GM21367 (cell line): ENCODE data around the gene C10orf90.
"Not testable (repeated sequence)": the region's sequence is repeated elsewhere in the genome, so short reads cannot be mapped to it uniquely, and the experiment has no call there.

Experiments used
- ATAC-seq: cut with Tn5 transposase; IDR thresholded peaks from one replicate; pipeline ENCODE4 v1.9.1; 2021; ENCODE audit not compliant: unreplicated experiment

The C10orf90 gene

DNA sequence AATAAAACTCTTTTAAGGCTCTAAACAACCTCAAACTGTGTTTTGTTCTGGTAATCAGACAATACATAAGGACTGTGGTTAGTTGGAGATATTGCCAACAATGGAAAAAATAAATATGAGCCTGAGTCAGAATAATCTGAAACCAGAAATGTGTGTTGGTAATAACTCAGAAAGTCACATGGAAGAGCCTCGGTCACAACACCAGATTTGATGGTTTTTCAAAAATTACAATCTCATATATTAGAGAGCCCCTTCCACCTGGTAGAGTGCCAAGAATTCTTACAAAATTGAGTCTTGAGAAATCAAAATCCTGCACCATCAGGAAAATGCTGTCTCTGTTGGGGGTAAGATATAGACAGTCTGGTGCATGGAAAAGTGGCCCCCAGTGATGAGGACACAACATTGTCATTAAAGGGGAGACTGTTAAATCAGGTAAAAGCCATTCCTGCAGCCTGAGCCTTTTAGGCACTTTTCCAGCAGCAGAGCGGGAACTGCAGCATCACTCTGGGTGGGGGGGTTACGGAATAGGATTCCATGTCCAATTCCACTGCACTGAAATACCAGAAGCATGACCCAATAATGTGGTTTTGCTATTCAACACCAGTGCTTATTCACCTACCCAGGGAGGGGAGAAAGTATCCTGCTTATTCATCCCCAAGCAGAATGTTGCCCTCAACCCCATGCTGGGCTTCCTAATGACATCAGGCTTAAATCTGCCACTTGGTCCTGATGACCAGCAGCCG lies 272.7 kb downstream of the C10orf90 start:
- ATAC-seq = no peak

DNA sequence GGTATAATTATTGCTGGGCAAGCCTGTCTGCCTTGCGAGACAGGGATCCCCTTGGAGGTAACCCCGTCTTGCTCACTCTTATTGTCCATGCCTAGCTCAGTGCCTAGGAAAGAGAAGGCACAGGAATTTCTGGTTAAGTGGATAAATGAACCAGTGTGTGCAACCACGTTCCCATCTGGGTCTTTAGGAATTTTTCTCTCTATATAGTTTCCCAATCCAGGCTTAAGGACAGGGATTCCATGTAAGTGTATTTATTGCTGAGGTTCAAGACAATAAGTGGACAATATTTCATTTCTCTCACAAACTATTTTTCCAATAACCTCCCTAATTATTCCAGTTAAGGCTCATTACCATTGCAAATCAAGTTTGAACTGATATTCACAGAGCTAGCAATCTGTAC lies 273.3 kb downstream of the C10orf90 start:
- no peak for ATAC-seq

DNA sequence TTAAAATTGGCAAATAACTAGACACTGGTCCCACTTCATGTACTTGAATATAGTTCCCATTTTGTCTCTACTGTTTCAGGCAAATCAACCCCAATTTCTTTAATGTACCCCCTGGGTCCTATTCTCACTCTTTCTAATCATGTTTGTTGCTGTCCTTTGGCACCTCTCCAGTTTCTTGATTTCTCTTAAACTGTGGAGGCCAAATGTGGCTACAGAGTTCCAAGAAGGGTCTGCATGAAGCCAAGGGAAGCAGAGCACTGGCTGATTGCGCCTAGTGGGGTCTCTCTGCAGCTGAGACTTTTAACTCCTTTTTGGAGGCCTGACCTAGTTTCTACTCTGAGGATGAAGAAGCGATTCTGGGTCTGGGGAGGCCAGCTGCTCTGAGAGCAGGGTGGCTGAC lies 275.5 kb downstream of the C10orf90 start:
- ATAC-seq = no peak

DNA sequence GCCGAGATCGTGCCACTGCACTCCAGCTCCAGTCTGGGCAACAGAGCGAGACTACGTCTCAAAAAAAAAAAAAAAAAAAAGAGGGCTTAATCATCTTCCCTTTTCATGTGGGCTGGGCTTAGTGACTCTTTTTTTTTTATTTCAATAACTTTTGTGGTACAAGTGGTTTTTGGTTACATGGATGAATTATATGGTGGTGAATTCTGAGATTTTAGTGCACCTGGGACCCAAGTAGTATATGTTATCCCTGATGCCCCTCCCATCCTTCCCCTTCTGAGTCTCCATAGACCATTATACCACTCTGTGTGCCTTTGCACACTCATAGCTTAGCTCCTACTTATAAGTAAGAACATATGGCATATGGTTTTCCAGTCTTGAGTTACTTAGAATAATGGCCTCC lies 277.4 kb downstream of the C10orf90 start:
- no peak for ATAC-seq

DNA sequence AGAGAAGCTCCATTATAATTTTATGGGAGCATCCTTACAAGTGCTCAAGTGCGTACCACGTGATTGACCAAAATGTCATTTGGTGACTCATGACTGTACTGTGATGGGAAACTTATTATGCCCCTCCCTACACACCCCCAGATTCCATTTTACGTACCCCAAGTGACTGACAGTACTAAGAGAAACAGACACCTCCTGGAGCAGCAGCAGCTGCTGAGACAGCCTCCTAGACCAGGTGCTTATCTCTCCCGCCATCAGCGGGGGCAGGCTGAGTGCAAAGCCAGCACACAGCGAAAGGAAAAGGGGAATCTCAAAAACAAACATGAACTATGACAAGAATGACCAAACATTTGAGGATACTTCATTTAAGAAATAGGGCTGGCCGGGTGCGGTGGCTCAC lies 278.0 kb downstream of the C10orf90 start:
- no peak for ATAC-seq

DNA sequence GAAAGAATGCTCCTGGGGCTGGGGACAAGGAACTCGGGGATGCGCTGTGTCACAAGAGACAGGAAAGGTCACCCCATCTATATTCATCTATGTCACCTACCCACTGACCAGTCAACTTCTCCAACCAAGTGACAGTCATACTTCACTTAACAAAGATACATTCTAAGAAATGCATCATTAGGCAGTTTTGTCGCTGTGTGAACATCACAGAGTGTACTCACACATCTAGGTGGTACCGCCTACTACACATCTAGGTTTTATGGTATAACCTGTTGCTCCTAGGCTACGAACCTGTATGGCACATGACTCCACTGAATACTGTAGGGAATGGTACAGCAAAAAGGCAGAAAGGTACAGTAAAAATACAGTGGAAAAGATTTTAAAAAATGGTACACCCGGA lies 278.4 kb downstream of the C10orf90 start:
- ATAC-seq = no peak

DNA sequence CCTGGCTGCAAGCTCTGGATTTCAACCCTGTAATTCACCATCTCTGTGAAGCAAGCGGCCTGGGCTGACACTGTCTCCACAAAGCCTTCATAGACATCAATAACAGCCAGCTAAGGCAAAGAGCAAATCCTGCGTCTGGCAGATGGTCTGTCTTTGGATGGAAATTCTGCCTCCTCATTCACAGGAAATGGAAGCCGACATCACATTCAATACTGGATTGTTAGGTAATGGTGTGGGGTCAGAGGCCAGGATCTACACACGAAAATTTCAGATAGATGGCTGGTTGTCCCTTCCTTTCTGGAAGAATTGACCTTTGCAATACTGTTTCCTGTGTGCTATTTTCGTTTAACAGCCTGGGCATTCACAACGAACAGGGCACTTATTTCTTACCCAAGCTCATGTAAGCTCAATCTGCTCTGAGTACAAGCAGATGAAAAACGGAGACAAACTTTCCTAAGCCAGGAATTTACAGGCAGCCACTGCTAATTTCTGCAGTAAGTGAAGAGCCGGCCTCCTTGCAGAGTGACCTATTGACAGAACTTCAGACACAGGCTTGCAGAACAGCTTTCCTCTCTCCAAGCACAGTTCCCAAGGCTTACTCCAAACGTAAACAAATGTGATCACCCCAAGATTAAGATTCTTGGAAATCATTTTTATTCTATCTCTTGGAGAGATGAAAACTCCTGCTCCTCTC lies 279.2 kb downstream of the C10orf90 start:
- ATAC-seq = no peak

DNA sequence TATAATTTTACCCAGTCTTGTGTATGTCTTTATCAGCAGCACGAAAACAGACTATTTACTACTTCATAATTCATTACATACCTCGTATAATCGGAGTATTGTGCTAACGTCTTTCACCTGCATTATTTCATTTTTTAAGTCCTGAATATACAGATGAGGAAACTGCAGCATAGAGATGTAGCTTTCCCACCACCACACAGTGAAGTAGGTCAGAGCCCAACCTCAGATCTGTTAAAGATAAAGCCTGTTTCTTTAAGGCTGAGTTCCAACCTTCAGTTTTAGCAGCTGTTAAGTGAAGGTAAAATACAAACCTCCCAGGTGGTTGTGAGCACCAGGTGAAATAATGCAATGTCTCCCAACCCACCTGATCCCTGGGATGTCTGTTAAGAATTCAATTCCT lies 280.2 kb downstream of the C10orf90 start:
- no peak for ATAC-seq

DNA sequence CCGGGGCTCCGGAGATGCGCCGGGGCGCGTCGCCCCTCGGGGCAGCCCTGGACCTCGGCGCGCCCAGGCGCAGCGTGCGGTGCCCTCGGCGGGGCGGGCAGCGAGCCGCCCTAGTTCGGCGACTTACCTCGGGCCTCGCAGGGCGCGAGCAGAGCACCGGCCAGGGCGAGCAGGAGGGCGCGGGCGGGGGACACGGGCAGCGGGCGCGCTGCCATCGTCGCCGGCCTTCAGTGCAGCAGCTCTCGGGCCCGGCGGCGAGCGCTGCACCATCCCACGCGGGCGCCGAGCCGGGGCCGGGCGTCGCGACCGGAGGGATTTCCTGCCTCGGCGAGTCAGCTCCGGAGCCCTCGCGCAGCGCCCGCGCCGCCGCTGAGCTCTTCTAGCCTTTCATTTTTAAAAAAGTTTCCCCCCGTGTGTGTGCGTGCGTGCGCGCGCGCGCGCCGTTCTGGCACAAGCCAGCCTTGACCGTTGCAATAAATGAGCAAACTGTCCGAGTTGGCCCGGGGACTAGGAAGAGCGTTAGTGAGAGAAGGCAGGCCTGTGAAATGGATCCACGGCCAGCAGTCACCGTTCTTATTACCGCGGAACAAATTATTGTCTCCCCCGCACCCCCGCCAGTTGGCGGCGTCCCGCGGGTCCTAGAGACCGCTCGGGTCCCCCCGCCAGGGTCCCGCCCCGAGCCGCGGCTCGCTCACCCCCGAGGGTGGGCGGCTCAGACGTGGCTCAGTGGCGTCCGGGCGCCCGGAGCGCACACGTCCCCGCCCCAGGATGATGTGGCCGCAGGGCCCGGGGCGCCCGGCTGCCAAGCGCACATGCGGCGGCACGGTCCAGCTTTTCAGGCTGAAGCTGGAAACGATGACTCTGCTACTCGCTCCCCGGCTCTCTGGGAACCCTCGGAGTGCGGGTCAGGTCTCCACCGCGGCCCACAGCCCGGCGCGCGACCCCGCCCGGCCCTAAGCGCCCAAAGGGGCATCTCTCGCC lies 282.3 kb downstream of the C10orf90 start, which contains the start of gene ADAM12:
Gene ADAM12, minus strand, starts transcription at position 547 of the 981 bp plus-strand sequence. Its CDS starts 332 bp downstream, at position 215.
- no peak for ATAC-seq

DNA sequence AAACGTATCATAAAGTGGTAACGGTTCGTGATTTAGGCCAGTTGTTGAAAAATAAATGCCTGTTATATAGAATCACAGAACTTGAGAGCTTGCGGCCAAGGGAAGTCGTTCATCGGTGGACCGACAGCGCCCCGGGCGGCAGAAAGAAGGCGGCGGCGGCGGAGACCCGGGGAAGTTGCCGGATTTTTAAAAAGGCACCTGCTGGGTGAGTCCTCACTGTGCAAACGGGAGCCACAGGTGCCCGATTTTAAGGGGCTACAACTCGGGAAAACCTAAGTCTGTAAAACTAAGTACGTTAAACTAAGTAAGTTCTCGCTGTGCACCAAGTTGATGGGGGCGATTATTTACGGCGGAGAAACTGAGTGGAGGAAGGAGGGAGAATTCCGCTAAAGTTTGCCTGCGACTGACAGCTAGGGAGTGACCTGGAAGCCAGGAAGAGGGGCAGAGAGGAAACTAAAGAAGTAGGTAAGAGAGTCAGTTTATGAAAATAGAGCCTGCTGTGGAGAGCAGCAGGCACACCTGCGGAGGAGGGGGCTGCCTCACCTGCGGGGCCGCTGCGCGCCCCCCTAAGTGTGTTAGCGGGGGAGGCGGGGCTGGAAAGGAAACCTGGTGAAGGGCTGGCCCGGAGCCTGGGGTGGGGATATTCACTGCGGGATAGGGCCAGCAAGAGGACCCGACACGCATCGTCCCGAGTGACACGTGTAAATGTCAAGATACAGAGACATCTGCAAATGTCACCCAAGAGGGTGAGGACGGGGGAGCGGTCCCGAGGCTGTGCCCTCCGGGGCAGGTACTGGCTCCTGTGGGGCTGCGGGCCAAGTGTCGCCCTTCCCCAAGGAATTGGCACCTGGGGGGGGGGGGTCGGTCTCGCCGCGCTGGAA lies 283.2 kb downstream of the C10orf90 start:
- ATAC-seq = no peak

DNA sequence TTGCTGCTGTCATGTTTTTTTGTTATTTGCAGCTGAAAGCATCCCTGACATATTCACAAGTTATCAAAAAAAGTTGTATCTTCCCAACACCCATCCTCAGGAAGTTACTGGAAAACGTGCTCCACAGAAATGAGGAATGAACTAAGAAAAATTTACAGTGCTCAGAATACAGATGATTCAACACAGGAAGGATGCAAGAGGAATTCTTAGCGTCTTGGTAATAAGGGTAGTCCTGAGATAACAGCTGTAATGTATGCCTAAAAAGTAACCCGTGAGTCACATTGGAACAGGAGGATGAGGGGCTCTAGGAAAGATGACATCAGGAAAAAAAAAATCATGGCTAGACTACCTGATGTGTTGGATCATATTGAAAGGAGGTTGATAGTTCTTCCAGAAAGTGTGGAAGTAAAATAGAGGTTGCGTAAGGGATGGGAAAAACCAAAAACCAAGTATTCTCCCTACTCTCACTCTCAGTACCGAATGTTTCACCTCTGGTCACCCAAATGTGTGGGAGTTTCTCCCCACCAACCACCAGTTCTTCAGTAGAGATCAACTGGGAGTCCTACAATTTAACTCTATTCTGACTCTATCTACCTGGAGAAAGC lies 286.1 kb downstream of the C10orf90 start:
- no peak for ATAC-seq

DNA sequence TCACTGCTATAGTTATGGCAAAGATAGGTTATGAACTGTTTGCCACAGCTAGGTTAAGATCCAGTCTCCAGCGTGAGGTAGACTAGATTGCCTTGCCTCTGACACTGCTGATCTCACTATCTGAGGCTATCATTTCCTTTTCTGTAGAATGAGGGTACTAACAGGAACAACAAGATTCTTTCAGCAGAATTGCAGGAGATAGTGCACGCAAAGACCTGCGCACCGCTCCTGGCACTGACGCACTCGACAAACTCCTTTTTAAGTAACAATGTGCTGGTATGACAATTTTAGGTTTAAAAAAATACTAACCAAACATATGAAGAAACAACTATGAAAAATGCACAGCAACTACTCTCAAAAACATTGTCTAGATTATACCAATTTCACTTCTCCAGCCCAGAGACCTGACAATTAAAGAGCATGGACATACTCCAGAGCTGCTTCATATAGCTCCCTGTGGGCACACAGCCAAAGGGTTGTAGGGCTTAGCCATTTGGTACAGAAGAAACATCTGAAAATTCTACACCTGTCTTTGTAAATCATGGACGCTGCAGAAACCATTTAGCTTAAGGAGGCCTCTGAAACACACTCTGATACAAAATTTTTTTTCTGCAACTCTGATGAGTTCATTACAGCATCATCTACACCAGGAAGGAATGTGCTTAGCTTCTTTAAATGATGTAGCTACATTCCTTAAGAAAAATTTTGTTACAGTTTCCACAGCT lies 290.0 kb downstream of the C10orf90 start:
- ATAC-seq = no peak

DNA sequence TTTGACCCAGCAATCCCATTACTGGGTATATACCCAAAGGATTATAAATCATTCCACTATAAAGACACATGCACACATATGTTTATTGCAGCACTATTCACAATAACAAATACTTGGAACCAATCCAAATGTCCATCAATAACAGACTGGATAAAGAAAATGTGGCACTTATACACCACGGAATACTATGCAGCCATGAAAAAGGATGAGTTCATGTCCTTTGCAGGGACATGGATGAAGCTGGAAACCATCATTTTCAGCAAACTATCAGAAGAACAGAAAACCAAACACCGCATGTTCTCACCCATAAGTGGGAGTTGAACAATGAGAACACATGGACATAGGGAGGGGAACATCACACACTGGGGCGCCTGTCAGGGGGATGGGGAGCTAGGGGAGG lies 291.3 kb downstream of the C10orf90 start:
- not testable (repeated sequence) for ATAC-seq

DNA sequence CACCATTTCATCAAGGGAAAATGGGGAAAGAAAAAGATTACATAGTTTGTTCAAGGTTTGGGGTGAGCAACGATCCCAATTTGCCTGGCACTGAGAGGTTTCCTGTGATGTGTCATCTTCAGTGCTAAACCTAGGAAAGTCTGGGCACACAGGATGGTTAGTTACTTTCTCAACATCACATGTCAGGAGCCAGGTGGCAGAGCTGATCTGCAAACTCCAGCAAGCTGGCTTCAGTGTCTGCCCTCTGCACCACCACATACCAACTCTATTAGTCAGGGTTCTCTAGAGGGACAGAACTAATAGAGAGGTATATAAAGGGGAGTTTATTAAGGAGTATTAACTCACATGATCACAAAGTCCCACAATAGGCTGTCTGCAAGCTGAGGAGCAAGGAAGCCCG lies 293.5 kb downstream of the C10orf90 start:
- ATAC-seq = no peak

DNA sequence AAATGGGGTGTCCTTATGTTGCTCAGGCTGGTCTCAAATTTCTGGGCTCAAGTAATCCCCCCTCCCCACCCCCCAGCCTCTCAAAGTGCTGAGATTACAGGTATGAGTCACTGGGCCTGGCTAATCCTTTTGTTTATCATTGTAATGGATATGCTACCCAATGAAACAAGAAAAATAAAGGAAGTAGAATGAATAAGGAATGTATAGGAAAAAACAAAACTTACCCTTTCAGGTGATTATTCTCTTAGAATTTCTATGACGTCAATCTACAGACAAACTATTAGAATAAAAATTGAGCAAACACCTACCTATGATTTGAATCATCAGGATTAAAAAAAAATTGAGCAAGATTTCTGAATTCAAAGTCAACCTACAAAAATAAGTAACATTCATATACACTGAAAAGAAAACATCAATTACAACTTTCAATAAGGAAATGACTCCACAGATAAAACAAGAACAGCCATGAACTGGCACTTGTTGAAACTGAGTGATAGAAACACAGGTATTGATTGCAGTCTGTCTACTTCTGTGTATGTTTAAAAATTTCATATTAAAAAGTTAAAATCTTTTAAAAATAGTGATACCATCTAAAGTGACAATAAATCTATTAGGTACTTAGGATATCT lies 294.5 kb downstream of the C10orf90 start:
- ATAC-seq = no peak

DNA sequence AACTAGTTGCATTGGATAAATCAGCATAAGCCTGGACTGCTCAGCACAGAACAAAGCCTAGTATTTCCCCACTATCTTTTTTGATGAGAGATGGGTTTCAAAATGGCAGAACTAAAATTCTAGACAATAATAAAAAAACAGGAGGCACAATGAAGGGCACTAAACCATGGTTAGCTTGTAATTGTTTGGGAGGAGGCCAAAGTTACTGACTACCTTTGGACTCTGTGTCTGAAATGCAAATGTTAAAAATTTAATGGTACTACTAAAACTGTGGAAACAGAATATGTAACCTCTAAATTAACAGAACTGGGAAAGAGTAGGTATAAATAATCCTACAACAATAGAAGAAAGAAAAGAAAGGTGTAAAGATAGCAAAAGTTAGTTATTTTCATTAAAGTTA lies 295.2 kb downstream of the C10orf90 start:
- no peak for ATAC-seq
